ENCODE measurements around the gene TRRAP. TPM values are rescaled to one million over a fixed set of nuclear protein-coding genes. Genes with fewer than 3 reads are reported as not detected.

The TRRAP gene
- polyA plus RNA-seq, 2 of the 4 experiments (the other 2 are of a cell fraction): 12.2 to 22.1 TPM

- Histone ChIP-seq H3K4me1 (peaks cover 4% of the 10 kb centered on the region; the same call in 1 of the 3 replicates), H3K4me3 (no peak overlapping the region), H3K9me3 (no peaks in the 10 kb centered on the region), H3K27ac (no peak overlapping the region), H3K4me2 (no peak overlapping the region)
- FAIRE-seq: no peak
- no peak for TF ChIP-seq KDM1A (IDR thresholded peaks at IDR 0.05; ENCODE audit: low read depth)
- no peak for TF ChIP-seq MAX (IDR thresholded peaks at IDR 0.05)
- no peak for TF ChIP-seq POLR2AphosphoS2 (conservative IDR thresholded peaks at IDR 0.05; ENCODE audit: low read length)
- TF ChIP-seq CHD4 (IDR thresholded peaks at IDR 0.05; ENCODE audit: borderline replicate concordance): no peak
- no peak for TF ChIP-seq MAZ (IDR thresholded peaks at IDR 0.05; ENCODE audit: borderline replicate concordance, low read depth, low read length)
- no peak for TF ChIP-seq HMGXB4 (CRISPR knock-in tag; IDR thresholded peaks at IDR 0.05; ENCODE audit: borderline replicate concordance)
- TF ChIP-seq BHLHE40 (IDR thresholded peaks at IDR 0.05; ENCODE audit: low read depth, low read length): no peak
- TF ChIP-seq ZFP36 (IDR thresholded peaks at IDR 0.05; ENCODE audit: borderline replicate concordance, partially characterized antibody): no peak
- TF ChIP-seq ZSCAN20 (CRISPR knock-in tag; IDR thresholded peaks at IDR 0.05): no peak
- no peak for TF ChIP-seq HOXB13 (CRISPR knock-in tag; IDR thresholded peaks at IDR 0.05; ENCODE audit: low read depth)
- TF ChIP-seq CTCF (IDR thresholded peaks at IDR 0.05): no peak
- TF ChIP-seq TP53 (CRISPR knock-in tag; IDR thresholded peaks at IDR 0.05): no peak
- no peak for TF ChIP-seq FOSB (CRISPR knock-in tag; IDR thresholded peaks at IDR 0.05)
- no peak for TF ChIP-seq FOXS1 (CRISPR knock-in tag; IDR thresholded peaks at IDR 0.05)
- TF ChIP-seq MYC (IDR thresholded peaks at IDR 0.05; ENCODE audit: borderline replicate concordance, low read length): no peak
- no peak for TF ChIP-seq RCOR1 (IDR thresholded peaks at IDR 0.05; ENCODE audit: low read depth, low read length)
- no peak for TF ChIP-seq HOXB5 (CRISPR knock-in tag; IDR thresholded peaks at IDR 0.05)
- no peak for TF ChIP-seq HEYL (CRISPR knock-in tag; IDR thresholded peaks at IDR 0.05)
- TF ChIP-seq EHF (CRISPR knock-in tag; IDR thresholded peaks at IDR 0.05): no peak
- ChIA-PET POLR2A (no interaction called here), CTCF (interaction anchor here (0.7 to 12.9 kb wide), 7 partner anchors 10 to 337 kb away, joined by 3 to 197 read pairs (median 4); no protein-coding TSS in a partner anchor)
- no peak for DNase-seq (ENCODE audit: low read depth in 1 of 2, low spot score in 1 of 2)
- WGBS (ENCODE audit: missing lambda C conversion rate): 93% methylated on average over 29 of the region's 30 CpGs
- no peak for ATAC-seq
Observed at GRCh38 chr7:99034932-99035722, 156.8 kb downstream of the TRRAP start.

GRCh38 chr7:99035723-99036545, 157.6 kb downstream of the TRRAP start:
- peaks cover 5% of the 10 kb centered on the region for H3K4me1 ChIP-seq
- ATAC-seq: no peak
- ChIA-PET POLR2A (interaction anchor here (0.6 kb wide), 1 partner anchor 18 kb away, joined by 3 read pairs; no protein-coding TSS in a partner anchor), CTCF (interaction anchor here (0.7 to 12.9 kb wide), 11 partner anchors 11 to 336 kb away, joined by 3 to 197 read pairs (median 4); no protein-coding TSS in a partner anchor)
- no peak overlapping the region for H3K4me3 ChIP-seq
- no peaks in the 10 kb centered on the region for H3K9me3 ChIP-seq
- no peak for FAIRE-seq
- no peak overlapping the region for H3K27ac ChIP-seq
- H3K4me2 ChIP-seq: no peak overlapping the region
- 91% methylated on average over 26 of the region's 26 CpGs for WGBS (ENCODE audit: missing lambda C conversion rate)
- no peak for DNase-seq (ENCODE audit: low read depth in 1 of 2, low spot score in 1 of 2)
- TF ChIP-seq HDAC2 (IDR thresholded peaks at IDR 0.05) (no peak), ATOH8 (CRISPR knock-in tag; IDR thresholded peaks at IDR 0.05; ENCODE audit: low read depth) (no peak), HOXB13 (CRISPR knock-in tag; IDR thresholded peaks at IDR 0.05; ENCODE audit: low read depth) (no peak), CEBPB (IDR thresholded peaks at IDR 0.05) (no peak), ZC3H11A (IDR thresholded peaks at IDR 0.05) (no peak), MAZ (IDR thresholded peaks at IDR 0.05; ENCODE audit: borderline replicate concordance, low read depth, low read length) (no peak), EHF (CRISPR knock-in tag; IDR thresholded peaks at IDR 0.05) (no peak), POLR2A (IDR thresholded peaks at IDR 0.05; ENCODE audit: low read length) (no peak), BCL3 (IDR thresholded peaks at IDR 0.05) (no peak), ESRRA (IDR thresholded peaks at IDR 0.05; ENCODE audit: borderline replicate concordance, low read length) (no peak), CHD2 (IDR thresholded peaks at IDR 0.05; ENCODE audit: low read length, partially characterized antibody) (no peak), EHMT2 (IDR thresholded peaks at IDR 0.05; ENCODE audit: low read depth) (no peak), CBX8 (IDR thresholded peaks at IDR 0.05) (no peak)
